Measurements from ENCODE around the gene STXBP1.
A peak's percentile ranks its signal among the peaks of the same experiment; 100 is the strongest.

STXBP1 gene

DNA sequence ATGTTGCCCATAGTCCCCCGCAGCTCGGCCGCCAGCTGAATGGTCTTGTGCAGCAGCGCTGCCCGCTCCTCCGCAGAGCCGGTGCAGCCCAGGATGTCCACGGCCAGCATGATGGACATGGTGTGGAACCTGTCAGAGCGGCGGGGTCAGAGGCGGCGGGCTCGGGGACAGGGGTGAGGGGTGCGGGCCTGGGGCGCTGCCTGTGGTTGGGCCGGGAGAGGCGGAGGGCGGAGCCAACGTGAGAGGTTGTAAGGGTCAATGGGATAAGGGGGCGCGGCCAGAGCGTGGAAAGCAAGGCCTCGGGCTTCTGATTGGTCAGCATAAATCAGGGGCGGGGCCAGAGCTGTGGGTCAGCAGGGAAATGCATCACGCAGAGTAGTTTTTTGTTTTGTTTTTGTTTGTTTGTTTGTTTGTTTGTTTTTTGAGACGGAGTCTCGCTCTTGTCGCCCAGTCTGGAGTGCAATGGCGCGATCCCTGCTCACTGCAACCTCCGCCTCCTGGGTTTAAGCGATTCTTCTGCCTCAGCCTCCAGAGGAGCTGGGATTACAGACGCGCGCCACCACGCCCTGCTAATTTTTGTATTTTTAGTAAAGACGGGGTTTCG is 129.9 kb downstream of the STXBP1 start:
- TF ChIP-seq EGR2 (tag by site-specific recombination; IDR thresholded peaks at IDR 0.05; ENCODE audit: low read depth) (no peak), ZNF600 (tag by site-specific recombination; IDR thresholded peaks at IDR 0.05) (0 out of 2 replicates have a peak, but pooled peaks have one; percentile 11), ZNF561 (tag by site-specific recombination; IDR thresholded peaks at IDR 0.05; ENCODE audit: borderline replicate concordance) (no peak), ZNF624 (tag by site-specific recombination; IDR thresholded peaks at IDR 0.05) (no peak), SP2 (tag by site-specific recombination; IDR thresholded peaks at IDR 0.05) (peak; percentile 31; the same call in 1 of the 2 replicates), ZNF24 (tag by site-specific recombination; IDR thresholded peaks at IDR 0.05) (no peak), ZNF521 (tag by site-specific recombination; IDR thresholded peaks at IDR 0.05) (no peak)
- TF ChIP-seq, protein P1, sequence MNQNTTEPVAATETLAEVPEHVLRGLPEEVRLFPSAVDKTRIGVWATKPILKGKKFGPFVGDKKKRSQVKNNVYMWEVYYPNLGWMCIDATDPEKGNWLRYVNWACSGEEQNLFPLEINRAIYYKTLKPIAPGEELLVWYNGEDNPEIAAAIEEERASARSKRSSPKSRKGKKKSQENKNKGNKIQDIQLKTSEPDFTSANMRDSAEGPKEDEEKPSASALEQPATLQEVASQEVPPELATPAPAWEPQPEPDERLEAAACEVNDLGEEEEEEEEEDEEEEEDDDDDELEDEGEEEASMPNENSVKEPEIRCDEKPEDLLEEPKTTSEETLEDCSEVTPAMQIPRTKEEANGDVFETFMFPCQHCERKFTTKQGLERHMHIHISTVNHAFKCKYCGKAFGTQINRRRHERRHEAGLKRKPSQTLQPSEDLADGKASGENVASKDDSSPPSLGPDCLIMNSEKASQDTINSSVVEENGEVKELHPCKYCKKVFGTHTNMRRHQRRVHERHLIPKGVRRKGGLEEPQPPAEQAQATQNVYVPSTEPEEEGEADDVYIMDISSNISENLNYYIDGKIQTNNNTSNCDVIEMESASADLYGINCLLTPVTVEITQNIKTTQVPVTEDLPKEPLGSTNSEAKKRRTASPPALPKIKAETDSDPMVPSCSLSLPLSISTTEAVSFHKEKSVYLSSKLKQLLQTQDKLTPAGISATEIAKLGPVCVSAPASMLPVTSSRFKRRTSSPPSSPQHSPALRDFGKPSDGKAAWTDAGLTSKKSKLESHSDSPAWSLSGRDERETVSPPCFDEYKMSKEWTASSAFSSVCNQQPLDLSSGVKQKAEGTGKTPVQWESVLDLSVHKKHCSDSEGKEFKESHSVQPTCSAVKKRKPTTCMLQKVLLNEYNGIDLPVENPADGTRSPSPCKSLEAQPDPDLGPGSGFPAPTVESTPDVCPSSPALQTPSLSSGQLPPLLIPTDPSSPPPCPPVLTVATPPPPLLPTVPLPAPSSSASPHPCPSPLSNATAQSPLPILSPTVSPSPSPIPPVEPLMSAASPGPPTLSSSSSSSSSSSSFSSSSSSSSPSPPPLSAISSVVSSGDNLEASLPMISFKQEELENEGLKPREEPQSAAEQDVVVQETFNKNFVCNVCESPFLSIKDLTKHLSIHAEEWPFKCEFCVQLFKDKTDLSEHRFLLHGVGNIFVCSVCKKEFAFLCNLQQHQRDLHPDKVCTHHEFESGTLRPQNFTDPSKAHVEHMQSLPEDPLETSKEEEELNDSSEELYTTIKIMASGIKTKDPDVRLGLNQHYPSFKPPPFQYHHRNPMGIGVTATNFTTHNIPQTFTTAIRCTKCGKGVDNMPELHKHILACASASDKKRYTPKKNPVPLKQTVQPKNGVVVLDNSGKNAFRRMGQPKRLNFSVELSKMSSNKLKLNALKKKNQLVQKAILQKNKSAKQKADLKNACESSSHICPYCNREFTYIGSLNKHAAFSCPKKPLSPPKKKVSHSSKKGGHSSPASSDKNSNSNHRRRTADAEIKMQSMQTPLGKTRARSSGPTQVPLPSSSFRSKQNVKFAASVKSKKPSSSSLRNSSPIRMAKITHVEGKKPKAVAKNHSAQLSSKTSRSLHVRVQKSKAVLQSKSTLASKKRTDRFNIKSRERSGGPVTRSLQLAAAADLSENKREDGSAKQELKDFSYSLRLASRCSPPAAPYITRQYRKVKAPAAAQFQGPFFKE (tag by site-specific recombination; IDR thresholded peaks at IDR 0.05; ENCODE audit: borderline replicate concordance) = no peak
- Histone ChIP-seq H3K9me3 (ENCODE audit: control insufficient read depth, insufficient read depth, low read depth, low read length) (no peaks in the 10 kb centered on the region), H3K4me3 (ENCODE audit: low read depth, low read length) (no peak overlapping the region), H3K27ac (ENCODE audit: extremely low read depth, low read depth, low read length) (no peak overlapping the region), H3K4me1 (ENCODE audit: control insufficient read depth, insufficient read depth, low read length) (no peaks in the 10 kb centered on the region), H3K36me3 (ENCODE audit: control insufficient read depth in 2 of 2, insufficient read depth in 1 of 2, low read length in 2 of 2) (no peaks in the 10 kb centered on the region)
- POLR2A ChIA-PET = interaction anchor here (0.7 kb wide), 1 partner anchor 329 kb away, joined by 4 read pairs; no protein-coding TSS in a partner anchor
- CTCF ChIA-PET = interaction anchor here (0.6 to 2.4 kb wide), 6 partner anchors 7 to 179 kb away, joined by 3 to 10 read pairs (median 4); no protein-coding TSS in a partner anchor

Data from HEK293 (cell line).